GM23338 (cell line): ENCODE measurements around the gene PICK1. TPM values are rescaled to one million over a fixed set of nuclear protein-coding genes. Genes with fewer than 3 reads are reported as not detected.

Experiments used
- ATAC-seq: fragments of 200-7000 bp; cut with Tn5 transposase; 3 replicates; pipeline ENCODE4 v1.9.1; 2020
- DNase-seq: peaks from one replicate; pipeline ENCODE4 v3.0.0-alpha.2; 2015; ENCODE audit warnings: low spot score
- H2AFZ ChIP-seq: fragments of 200-600 bp; sonication (generic); 2 replicates; pipeline ENCODE4 v1.8.0; 2016; ENCODE audit warnings: antibody characterized with exemption, mild to moderate bottlenecking, moderate library complexity
- H3F3A ChIP-seq: fragments of 200-600 bp; sonication (generic); replicated peaks from 2 replicates; pipeline ENCODE4 v1.8.0; 2017; ENCODE audit warnings: antibody characterized with exemption, mixed run types, low read depth
- H3K27ac ChIP-seq: fragments of 200-600 bp; sonication (generic); 2 replicates; pipeline ENCODE4 v1.6.1; 2016; ENCODE audit warnings: low read depth
- H3K27me3 ChIP-seq: fragments of 200-600 bp; sonication (generic); 2 replicates; pipeline ENCODE4 v1.8.0; 2016; ENCODE audit warnings: mild to moderate bottlenecking, mixed run types, moderate library complexity; ENCODE audit not compliant: insufficient read depth
- H3K36me3 ChIP-seq: fragments of 200-600 bp; sonication (generic); 2 replicates; pipeline ENCODE4 v1.8.0; 2016; ENCODE audit warnings: mild to moderate bottlenecking; ENCODE audit not compliant: insufficient read depth
- H3K4me1 ChIP-seq: fragments of 200-600 bp; sonication (generic); 2 replicates; pipeline ENCODE4 v1.8.0; 2016; ENCODE audit warnings: mild to moderate bottlenecking, moderate library complexity; ENCODE audit not compliant: insufficient read depth
- H3K4me2 ChIP-seq: fragments of 200-600 bp; sonication (generic); 2 replicates; pipeline ENCODE4 v1.7.1; 2017; ENCODE audit warnings: mixed run types
- H3K4me3 ChIP-seq: fragments of 200-600 bp; sonication (generic); 2 replicates; pipeline ENCODE4 v1.6.1; 2016; ENCODE audit warnings: mixed run types
- H3K79me2 ChIP-seq: fragments of 200-600 bp; sonication (generic); replicated peaks from 2 replicates; pipeline ENCODE4 v1.8.0; 2017; ENCODE audit warnings: mild to moderate bottlenecking; ENCODE audit not compliant: insufficient read depth
- H3K9me2 ChIP-seq: fragments of 200-600 bp; sonication (generic); 2 replicates; pipeline ENCODE4 v1.8.0; 2017; ENCODE audit not compliant: insufficient read depth
- H4K20me1 ChIP-seq: fragments of 200-600 bp; sonication (generic); replicated peaks from 2 replicates; pipeline ENCODE4 v1.8.0; 2017; ENCODE audit warnings: mild to moderate bottlenecking; ENCODE audit not compliant: insufficient read depth
- H3K27ac Mint-ChIP-seq: 2 replicates; pipeline ENCODE4 v1.8.0; 2020; ENCODE audit warnings: inconsistent platforms, mild to moderate bottlenecking, moderate library complexity, mixed read lengths
- H3K27me3 Mint-ChIP-seq: 3 replicates; pipeline ENCODE4 v1.8.0; 2022; ENCODE audit warnings: low read depth, mild to moderate bottlenecking, moderate library complexity, mixed read lengths, inconsistent platforms; ENCODE audit not compliant: insufficient read depth, poor library complexity
- H3K36me3 Mint-ChIP-seq: 3 replicates; pipeline ENCODE4 v1.8.0; 2021; ENCODE audit warnings: low read depth, mild to moderate bottlenecking, inconsistent platforms, moderate library complexity, mixed read lengths
- H3K4me1 Mint-ChIP-seq: 3 replicates; pipeline ENCODE4 v1.8.0; 2020; ENCODE audit warnings: mild to moderate bottlenecking, inconsistent platforms, mixed read lengths
- H3K4me3 Mint-ChIP-seq: 3 replicates; pipeline ENCODE4 v1.8.0; 2021; ENCODE audit warnings: moderate library complexity, mild to moderate bottlenecking, inconsistent platforms, mixed read lengths
- H3K9me3 Mint-ChIP-seq: 3 replicates; pipeline ENCODE4 v1.8.0; 2020; ENCODE audit warnings: moderate library complexity, mild to moderate bottlenecking, inconsistent platforms, mixed read lengths
- REST ChIP-seq: IDR thresholded peaks from one replicate; pipeline ENCODE4 v1.6.1; 2018; ENCODE audit warnings: antibody characterized with exemption; ENCODE audit not compliant: unreplicated experiment
- ZNF114 ChIP-seq: fragments of 250-450 bp; sonication (Bioruptor Pico); IDR thresholded peaks from 2 replicates; pipeline ENCODE4 v1.5.0; 2020; ENCODE audit warnings: mild to moderate bottlenecking, moderate library complexity
- ZNF462 ChIP-seq: fragments of 250-450 bp; sonication (Bioruptor Pico); IDR thresholded peaks from 2 replicates; pipeline ENCODE4 v1.5.0; 2020; ENCODE audit warnings: mild to moderate bottlenecking, moderate library complexity
- polyA plus RNA-seq: library from polyadenylated mRNA; unstranded; fragments of >200 nt; fragmentation: Nextera tagmentation; extraction: Ambion mirVana; gene quantifications from 2 replicates; pipeline ENCODE4 v1.2.1, GENCODE V29; 2016
- total RNA-seq: library from RNA; depleted of rRNA; stranded (reverse); fragments of >200 nt; shearing (Covaris generic); gene quantifications from 2 replicates; pipeline ENCODE4 v1.2.3, GENCODE V29; 2014

Gene PICK1
- total and polyA plus RNA-seq, 2 experiments from 2014 or later = 15.9 to 28.3 TPM

- Histone ChIP-seq H4K20me1 (no peaks in the 10 kb centered on the region), H3K9me2 (no peaks in the 10 kb centered on the region), H3K4me1 (peaks cover 8% of the 10 kb centered on the region; the same call in 1 of the 2 replicates), H3K79me2 (no peaks in the 10 kb centered on the region), H2AFZ (no peak overlapping the region), H3K4me3 (no peak overlapping the region), H3K27ac (no peak overlapping the region), H3K27me3 (no peaks in the 10 kb centered on the region), H3K4me2 (no peak overlapping the region), H3F3A (peaks cover 7% of the 10 kb centered on the region), H3K36me3 (no peaks in the 10 kb centered on the region)
- Mint-ChIP-seq H3K4me3 (no peak overlapping the region), H3K4me1 (peaks cover 11% of the 10 kb centered on the region; the same call in 2 of the 3 replicates), H3K27me3 (peaks cover 28% of the 10 kb centered on the region), H3K36me3 (peaks cover 3% of the 10 kb centered on the region; the same call in 1 of the 3 replicates), H3K9me3 (peaks cover 5% of the 10 kb centered on the region; the same call in 2 of the 3 replicates), H3K27ac (no peak overlapping the region)
- DNase-seq = no peak
- ATAC-seq = no peak
- no peak for TF ChIP-seq ZNF462 (CRISPR knock-in tag)
- no peak for TF ChIP-seq ZNF114 (CRISPR knock-in tag)
- no peak for TF ChIP-seq REST
Measured at GRCh38 chr22:38111925-38112355, 54.7 kb downstream of the PICK1 start.
